Activated CD8-positive, alpha-beta memory T cell treated with anti-CD3 and anti-CD28 coated beads for 48 hours (primary cell): ENCODE measurements around the gene ENPP5.

ENCODE experiments used
- DNase-seq, 3 experiments: peaks; one replicate each; pipeline ENCODE4 v3.0.0-alpha.2; 2020; ENCODE audit warnings: low read depth in 2 of 3, low spot score in 2 of 3

ENPP5 gene

GRCh38 chr6:46113370-46113769, 57.4 kb downstream of the ENPP5 start:
- DNase-seq = no peak
